Astrocyte of the cerebellum (primary cell): Measurements from ENCODE around the gene RBFA.

Source experiments
- DNase-seq: peaks from one replicate; pipeline ENCODE4 v3.0.0-alpha.2; 2011; ENCODE audit warnings: low read depth
- H3K4me3 ChIP-seq: 2 replicates; pipeline ENCODE4 v1.5.1; 2011; ENCODE audit warnings: mild to moderate bottlenecking, low read depth, low read length, moderate library complexity
- in situ Hi-C: cut with HindIII; loops from 2 replicates; pipeline ENCODE4 v1.10.0; 2017; ENCODE audit warnings: low sequenced_read_pairs
- TF ChIP-seq, protein P1 (sequence below): IDR thresholded peaks from 2 replicates; pipeline ENCODE4 v1.5.1; 2012; ENCODE audit warnings: low read length, low read depth, moderate library complexity, mild to moderate bottlenecking; ENCODE audit errors: missing control alignments

Gene RBFA, protein sequence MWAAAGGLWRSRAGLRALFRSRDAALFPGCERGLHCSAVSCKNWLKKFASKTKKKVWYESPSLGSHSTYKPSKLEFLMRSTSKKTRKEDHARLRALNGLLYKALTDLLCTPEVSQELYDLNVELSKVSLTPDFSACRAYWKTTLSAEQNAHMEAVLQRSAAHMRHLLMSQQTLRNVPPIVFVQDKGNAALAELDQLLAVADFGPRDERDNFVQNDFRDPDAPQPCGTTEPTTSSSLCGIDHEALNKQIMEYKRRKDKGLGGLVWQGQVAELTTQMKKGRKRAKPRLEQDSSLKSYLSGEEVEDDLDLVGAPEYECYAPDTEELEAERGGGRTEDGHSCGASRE

GRCh38 chr18:80034068-80034851 lies at the start of gene RBFA:
TSS of gene RBFA (plus strand) at chr18:80034434. CDS start at chr18:80034496, 62 bp downstream.
- H3K4me3 ChIP-seq, result peak within 1 kb of the TSS; percentile 86
- TF ChIP-seq, protein P1, sequence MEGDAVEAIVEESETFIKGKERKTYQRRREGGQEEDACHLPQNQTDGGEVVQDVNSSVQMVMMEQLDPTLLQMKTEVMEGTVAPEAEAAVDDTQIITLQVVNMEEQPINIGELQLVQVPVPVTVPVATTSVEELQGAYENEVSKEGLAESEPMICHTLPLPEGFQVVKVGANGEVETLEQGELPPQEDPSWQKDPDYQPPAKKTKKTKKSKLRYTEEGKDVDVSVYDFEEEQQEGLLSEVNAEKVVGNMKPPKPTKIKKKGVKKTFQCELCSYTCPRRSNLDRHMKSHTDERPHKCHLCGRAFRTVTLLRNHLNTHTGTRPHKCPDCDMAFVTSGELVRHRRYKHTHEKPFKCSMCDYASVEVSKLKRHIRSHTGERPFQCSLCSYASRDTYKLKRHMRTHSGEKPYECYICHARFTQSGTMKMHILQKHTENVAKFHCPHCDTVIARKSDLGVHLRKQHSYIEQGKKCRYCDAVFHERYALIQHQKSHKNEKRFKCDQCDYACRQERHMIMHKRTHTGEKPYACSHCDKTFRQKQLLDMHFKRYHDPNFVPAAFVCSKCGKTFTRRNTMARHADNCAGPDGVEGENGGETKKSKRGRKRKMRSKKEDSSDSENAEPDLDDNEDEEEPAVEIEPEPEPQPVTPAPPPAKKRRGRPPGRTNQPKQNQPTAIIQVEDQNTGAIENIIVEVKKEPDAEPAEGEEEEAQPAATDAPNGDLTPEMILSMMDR, result no peak
- peak; percentile 96 for DNase-seq
- in situ Hi-C loops, result no loop called here

GRCh38 chr18:79985172-79985571 lies 49.1 kb upstream of the RBFA start:
- DNase-seq, result no peak
- TF ChIP-seq, protein P1, result no peak
- in situ Hi-C loops, result no loop called here
- no peak overlapping the region for H3K4me3 ChIP-seq

DNA sequence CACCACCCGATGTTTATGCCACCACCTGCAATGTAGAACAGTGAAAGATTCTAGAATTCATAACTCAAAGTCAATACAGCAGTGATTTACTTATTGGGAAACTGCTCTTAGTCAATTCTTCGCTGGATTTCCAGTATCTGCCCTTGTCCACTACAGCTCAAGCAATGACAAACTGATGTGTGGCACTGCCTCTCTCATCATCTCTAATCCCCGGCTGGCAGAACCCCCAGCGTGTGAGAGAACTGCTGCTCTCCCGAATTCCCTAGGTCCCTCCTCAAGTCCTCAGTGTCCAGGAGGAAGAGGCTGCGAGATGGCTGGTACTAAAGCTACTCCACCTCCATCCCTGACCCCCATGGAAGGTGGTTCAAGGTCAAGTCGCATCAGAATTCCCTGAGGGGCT lies 47.5 kb upstream of the RBFA start:
- TF ChIP-seq, protein P1, result no peak
- in situ Hi-C loops, result no loop called here
- DNase-seq, result no peak
- peak overlapping the region; percentile 81 for H3K4me3 ChIP-seq

- in situ Hi-C loops, result no loop called here
- no peak for DNase-seq
- peak overlapping the region; percentile 81 for H3K4me3 ChIP-seq
- TF ChIP-seq, protein P1, result no peak
Measured at GRCh38 chr18:79987566-79987965, 46.7 kb upstream of the RBFA start.

DNA sequence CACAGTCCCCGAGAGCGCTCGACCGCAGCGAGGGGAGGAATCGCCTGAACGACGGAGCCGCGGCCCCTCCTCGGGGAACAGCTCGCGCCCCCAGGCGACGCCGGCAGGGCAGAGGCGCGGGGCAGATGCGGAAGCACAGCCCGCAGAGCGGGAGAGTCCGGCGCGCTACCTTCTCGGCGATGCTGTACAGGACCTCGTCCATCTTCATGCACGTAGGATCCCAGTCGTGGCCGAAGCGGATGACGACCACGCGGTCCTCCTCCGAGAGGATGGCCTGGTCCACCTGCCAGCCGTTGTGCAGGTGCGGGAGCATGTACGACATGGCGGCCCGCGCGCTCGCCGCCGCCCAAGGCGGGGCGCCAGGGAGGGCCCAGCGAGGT lies 46.2 kb upstream of the RBFA start:
- no peak for DNase-seq
- TF ChIP-seq, protein P1, result peak; percentile 46
- in situ Hi-C loops, result no loop called here
- peak overlapping the region; percentile 81 for H3K4me3 ChIP-seq

- in situ Hi-C loops, result no loop called here
- TF ChIP-seq, protein P1, result no peak
- DNase-seq, result peak; percentile 56
- peak within 1 kb of the TSS; percentile 81 for H3K4me3 ChIP-seq
Measured at GRCh38 chr18:79988451-79989194, 45.6 kb upstream of the RBFA start, which contains the start of gene TXNL4A. TSS of gene TXNL4A (minus strand) at chr18:79988563. CDS start at chr18:79988392, 171 bp downstream.
